Measurements from ENCODE around the gene VEZT. TPM values are rescaled to one million over a fixed set of nuclear protein-coding genes. Genes with fewer than 3 reads are reported as not detected.
"Not testable (repeated sequence)": the region's sequence is repeated elsewhere in the genome, so short reads cannot be mapped to it uniquely, and the experiment has no call there.

The VEZT gene
- total RNA-seq, 4 donors from 2014 or later, result 64.0 to 117 (median 70.9) TPM

DNA sequence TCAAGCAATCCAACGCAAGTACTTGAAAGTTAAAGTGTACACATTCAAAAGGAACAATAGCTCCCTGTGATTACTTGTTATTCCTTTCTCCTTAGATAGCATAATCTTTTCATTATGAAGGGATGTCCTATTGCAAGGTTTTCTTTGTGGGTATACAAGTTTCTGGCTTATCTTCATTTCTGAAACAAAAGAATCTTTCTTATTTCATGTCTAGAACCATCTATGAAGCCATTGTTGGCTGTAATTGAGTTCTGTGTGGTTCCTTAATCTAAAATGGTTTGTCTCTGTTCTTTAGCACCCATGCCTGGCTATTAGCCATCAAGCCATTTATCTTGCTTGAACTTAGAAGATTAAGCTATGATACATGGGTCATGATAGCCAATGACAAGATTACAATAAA is 95.0 kb downstream of the VEZT start:
- WGBS, result 67% methylated on average over 1 of the region's 1 CpG
- no peak overlapping the region for H3K4me3 ChIP-seq
- H3K9me3 ChIP-seq, result no peaks in the 10 kb centered on the region
- TF ChIP-seq POLR2AphosphoS5 (IDR thresholded peaks at IDR 0.05) (no peak), POLR2A (IDR thresholded peaks at IDR 0.05) (no peak), EP300 (IDR thresholded peaks at IDR 0.05) (no peak)
- TF ChIP-seq, protein P1, sequence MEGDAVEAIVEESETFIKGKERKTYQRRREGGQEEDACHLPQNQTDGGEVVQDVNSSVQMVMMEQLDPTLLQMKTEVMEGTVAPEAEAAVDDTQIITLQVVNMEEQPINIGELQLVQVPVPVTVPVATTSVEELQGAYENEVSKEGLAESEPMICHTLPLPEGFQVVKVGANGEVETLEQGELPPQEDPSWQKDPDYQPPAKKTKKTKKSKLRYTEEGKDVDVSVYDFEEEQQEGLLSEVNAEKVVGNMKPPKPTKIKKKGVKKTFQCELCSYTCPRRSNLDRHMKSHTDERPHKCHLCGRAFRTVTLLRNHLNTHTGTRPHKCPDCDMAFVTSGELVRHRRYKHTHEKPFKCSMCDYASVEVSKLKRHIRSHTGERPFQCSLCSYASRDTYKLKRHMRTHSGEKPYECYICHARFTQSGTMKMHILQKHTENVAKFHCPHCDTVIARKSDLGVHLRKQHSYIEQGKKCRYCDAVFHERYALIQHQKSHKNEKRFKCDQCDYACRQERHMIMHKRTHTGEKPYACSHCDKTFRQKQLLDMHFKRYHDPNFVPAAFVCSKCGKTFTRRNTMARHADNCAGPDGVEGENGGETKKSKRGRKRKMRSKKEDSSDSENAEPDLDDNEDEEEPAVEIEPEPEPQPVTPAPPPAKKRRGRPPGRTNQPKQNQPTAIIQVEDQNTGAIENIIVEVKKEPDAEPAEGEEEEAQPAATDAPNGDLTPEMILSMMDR (IDR thresholded peaks at IDR 0.05), result no peak
- H3K27ac ChIP-seq, result no peak overlapping the region
- peaks cover 12% of the 10 kb centered on the region for H3K36me3 ChIP-seq
- H3K27me3 ChIP-seq, result no peaks in the 10 kb centered on the region
- DNase-seq (ENCODE audit: low spot score in 2 of 2), result no peak
- no peaks in the 10 kb centered on the region for H3K4me1 ChIP-seq

DNA sequence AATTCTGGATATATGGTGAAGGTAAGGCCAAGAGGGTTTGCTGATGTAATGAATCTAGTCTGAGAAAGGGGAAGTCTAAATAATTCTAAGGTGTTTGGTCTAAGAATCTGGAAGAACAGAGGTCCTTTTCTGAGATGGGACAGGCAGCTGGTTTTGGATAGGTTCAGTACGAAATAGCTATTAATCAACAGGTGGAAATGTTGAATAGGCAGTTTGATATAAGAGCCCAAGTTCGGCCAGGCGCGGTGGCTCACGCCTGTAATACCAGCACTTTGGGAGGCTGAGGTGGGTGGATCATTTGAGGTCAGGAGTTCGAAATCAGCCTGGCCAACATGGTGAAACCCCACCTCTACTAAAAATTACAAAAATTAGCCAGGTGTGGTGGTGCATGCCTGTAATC is 97.1 kb downstream of the VEZT start:
- H3K27ac ChIP-seq; H3K9me3 ChIP-seq; H3K27me3 ChIP-seq; DNase-seq (ENCODE audit: low spot score in 2 of 2); H3K4me3 ChIP-seq; H3K36me3 ChIP-seq; H3K4me1 ChIP-seq: not testable (repeated sequence)
- WGBS, result 93% methylated on average over 6 of the region's 6 CpGs

DNA sequence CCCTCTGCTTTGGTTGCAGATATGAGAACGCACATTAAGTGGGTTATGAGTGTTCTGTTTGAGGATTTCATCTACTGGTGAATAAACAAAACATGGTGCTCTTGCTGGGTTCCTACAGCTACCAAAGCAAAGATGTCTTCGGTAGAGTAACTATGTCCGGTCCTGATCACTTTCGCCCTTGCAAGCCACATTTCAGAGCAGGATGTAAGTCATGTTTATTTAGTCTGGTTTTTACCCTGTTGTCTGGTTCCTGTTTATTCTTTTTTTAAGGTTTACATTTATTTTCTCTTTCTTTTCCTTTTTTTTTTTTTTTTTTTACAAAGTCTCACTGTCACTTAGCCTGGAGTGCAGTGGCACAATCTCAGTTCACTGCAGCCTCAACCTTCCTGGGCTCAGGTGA is 99.2 kb downstream of the VEZT start:
- Histone ChIP-seq H3K4me3 (no peak overlapping the region), H3K36me3 (no peaks in the 10 kb centered on the region), H3K27ac (no peak overlapping the region), H3K9me3 (no peaks in the 10 kb centered on the region), H3K27me3 (no peaks in the 10 kb centered on the region), H3K4me1 (no peaks in the 10 kb centered on the region)
- 95% methylated on average over 4 of the region's 4 CpGs for WGBS
- no peak for DNase-seq (ENCODE audit: low spot score in 2 of 2)
- TF ChIP-seq POLR2AphosphoS5 (IDR thresholded peaks at IDR 0.05) (no peak), POLR2A (IDR thresholded peaks at IDR 0.05) (no peak)

DNA sequence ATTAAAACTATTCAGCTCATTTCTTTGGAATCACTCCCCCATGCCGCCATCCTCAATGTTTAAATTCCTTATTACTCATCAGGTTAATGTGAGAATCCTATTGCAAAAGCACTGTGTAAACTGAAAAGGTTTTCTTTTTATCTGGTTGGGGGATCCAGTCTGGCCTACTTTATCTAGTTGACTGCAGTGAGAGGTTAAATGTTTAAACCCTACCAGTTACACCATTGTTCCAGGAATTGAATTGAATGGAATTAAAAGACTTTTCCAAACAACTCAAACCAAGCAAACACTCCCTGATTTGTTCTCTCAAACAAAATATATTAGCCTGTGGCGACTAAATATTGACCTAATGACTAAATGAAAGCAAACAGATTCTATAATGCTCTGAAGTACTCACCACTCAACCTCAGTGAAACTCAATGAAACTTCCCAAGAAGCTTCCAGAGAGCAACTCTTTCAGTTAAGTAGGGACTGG is 100.5 kb downstream of the VEZT start:
- Histone ChIP-seq H3K27me3 (no peaks in the 10 kb centered on the region), H3K9me3 (no peaks in the 10 kb centered on the region), H3K4me3 (no peak overlapping the region), H3K36me3 (no peaks in the 10 kb centered on the region), H3K27ac (no peak overlapping the region), H3K4me1 (no peaks in the 10 kb centered on the region)
- 88% methylated on average over 2 of the region's 2 CpGs for WGBS
- no peak for DNase-seq (ENCODE audit: low spot score in 2 of 2)
- TF ChIP-seq EP300 (IDR thresholded peaks at IDR 0.05) (no peak), POLR2A (IDR thresholded peaks at IDR 0.05) (no peak), POLR2AphosphoS5 (IDR thresholded peaks at IDR 0.05) (no peak)
- TF ChIP-seq, protein P1 (IDR thresholded peaks at IDR 0.05), result no peak

DNA sequence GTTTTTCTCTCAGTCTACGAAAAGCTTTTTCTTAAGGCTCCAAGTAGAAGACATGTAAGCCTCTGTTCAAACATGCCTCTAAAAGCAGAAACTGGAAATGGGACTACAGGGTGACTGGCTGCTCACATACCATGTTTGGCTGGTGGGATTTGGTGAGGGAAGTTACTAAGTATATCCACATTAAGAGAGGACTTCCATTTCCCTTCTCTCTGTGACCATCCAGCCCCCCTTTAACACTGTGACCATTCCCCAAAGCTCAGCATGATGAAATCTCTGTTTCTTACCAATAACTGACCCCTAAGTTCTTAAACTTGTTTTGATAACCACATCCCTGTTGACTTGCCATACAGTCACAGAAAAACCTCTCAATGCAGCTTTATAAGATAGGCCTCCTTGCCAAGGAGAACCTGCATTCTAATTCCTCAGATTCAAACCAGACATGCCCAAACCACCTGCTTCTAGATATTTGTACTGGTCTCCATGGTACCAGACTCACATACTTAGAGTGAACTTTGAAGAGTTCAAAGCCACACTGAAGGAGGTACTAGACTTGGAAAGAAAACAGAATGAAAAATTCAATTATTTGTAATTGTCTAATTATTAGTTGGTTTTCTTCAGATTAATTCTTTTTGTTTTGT is 102.2 kb downstream of the VEZT start:
- Histone ChIP-seq H3K36me3 (no peaks in the 10 kb centered on the region), H3K27me3 (no peaks in the 10 kb centered on the region), H3K27ac (no peak overlapping the region), H3K9me3 (no peaks in the 10 kb centered on the region), H3K4me1 (no peaks in the 10 kb centered on the region), H3K4me3 (no peak overlapping the region)
- 65% methylated on average over 1 of the region's 1 CpG for WGBS
- TF ChIP-seq, protein P1 (IDR thresholded peaks at IDR 0.05), result no peak
- TF ChIP-seq POLR2AphosphoS5 (IDR thresholded peaks at IDR 0.05), result no peak
- no peak for TF ChIP-seq EP300 (IDR thresholded peaks at IDR 0.05)
- no peak for TF ChIP-seq POLR2A (IDR thresholded peaks at IDR 0.05)
- DNase-seq (ENCODE audit: low spot score in 2 of 2), result no peak

DNA sequence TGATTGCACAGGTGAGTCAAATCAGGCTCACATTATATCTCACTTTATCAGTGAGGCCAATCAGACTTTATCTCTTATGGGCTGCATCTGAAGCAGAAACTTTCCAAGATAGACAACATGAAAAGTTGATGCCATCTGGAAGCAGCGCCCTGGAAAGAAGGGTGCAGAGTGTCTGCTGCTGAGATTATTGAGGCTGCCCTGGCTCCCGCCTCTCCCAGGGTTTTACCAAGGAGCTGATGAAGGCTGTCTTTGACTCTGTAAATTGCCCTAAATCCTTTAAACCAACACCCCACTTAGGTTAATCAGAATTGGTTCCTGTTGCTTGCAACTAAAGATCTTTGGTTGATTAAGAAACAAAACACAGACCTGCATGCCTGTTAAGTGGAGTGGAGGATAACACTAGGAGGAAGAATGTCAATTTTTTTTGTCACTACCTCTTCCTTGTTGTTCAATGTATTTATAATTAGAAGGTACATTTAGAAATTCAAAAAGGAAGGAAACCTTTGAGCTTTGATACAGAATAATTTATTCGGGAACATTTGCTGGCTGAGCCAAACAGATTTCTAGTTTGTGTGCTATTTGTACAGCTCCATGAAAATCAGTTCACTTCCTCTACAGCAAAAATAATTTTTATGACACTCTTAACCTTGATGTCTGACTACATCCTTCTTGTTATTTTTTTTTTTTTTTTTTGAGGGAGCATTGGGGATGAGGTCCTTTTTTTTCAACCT is 104.1 kb downstream of the VEZT start:
- no peaks in the 10 kb centered on the region for H3K4me1 ChIP-seq
- DNase-seq (ENCODE audit: low spot score in 2 of 2), result no peak
- H3K9me3 ChIP-seq, result no peaks in the 10 kb centered on the region
- TF ChIP-seq POLR2AphosphoS5 (IDR thresholded peaks at IDR 0.05), result no peak
- TF ChIP-seq, protein P1 (IDR thresholded peaks at IDR 0.05), result no peak
- no peak for TF ChIP-seq EP300 (IDR thresholded peaks at IDR 0.05)
- TF ChIP-seq POLR2A (IDR thresholded peaks at IDR 0.05), result no peak
- no peak overlapping the region for H3K4me3 ChIP-seq
- no peak overlapping the region for H3K27ac ChIP-seq
- H3K36me3 ChIP-seq, result no peaks in the 10 kb centered on the region
- H3K27me3 ChIP-seq, result no peaks in the 10 kb centered on the region
- WGBS, result 68% methylated on average over 3 of the region's 3 CpGs

Data from suprapubic skin (tissue), 4 donors.